Pulmonary artery endothelial cell (primary cell): Measurements from ENCODE around the gene FKBP2. TPM values are rescaled to one million over a fixed set of nuclear protein-coding genes. Genes with fewer than 3 reads are reported as not detected.

Experiments used
- DNase-seq: peaks from one replicate; pipeline ENCODE4 v3.0.0-alpha.2; 2011; ENCODE audit warnings: low read depth, low spot score
- total RNA-seq: library from RNA; depleted of rRNA; stranded (reverse); fragments of >200 nt; gene quantifications from 2 replicates; pipeline ENCODE4 v1.2.3, GENCODE V29; 2014

FKBP2 gene
- total RNA-seq, 1 donor from 2014 or later, result 62.8 TPM

DNA sequence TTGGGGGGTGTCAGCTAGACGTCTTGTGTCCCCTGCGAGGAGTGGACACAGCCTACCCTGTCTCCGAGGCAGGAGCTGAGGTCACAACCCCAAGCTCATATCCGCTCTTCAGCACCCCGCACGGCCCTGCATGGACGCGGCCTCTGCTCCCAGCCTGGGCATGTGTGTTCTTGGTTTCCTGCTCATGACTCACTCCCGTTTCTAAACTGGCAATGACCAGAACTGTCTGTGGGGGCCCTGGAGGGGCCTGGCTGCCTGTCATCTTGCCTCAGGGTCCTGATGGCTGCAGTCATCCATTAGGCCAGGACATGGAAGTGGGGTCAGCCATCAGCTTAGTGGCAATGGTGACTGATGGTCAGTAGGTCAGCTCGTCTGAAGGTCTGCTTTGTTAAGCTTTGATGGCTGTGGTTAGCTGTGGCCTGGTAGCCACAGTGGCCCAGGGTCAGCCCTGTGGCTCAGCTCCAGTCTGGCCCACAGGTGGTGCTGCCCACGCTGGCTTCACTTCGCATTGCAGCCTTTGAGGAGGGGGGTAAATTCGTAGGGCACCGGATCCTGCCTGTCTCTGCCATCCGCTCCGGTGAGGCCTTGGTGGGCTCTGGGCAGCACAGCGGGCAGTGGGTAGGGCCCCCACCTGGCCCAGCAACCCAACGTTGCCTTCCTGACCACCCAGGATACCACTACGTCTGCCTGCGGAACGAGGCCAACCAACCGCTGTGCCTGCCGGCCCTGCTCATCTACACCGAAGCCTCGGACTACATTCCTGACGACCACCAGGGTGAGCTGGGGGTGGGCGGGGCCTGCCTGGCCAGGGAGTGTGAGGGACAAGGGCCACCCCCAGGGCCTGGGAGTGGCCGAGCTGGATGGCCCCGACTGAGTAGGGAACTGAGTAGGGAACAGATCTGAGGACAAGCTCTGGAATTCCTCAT is 22.4 kb downstream of the FKBP2 start:
- DNase-seq, result peak; percentile 58

DNA sequence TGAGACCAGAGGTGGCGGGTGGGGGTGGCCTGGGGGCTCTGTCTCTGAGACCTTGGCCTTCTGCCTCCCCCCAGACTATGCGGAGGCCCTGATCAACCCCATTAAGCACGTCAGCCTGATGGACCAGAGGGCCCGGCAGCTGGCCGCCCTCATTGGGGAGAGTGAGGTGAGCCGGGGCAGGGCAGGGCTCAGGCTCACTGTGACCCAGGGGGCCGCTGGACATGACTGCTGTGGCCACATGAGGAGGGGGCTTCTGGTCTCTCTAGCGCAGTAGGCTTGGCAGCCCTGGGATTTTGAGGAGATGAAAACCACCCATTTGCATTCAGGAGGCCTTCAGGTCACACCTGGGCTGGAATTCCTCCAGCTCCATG is 23.0 kb downstream of the FKBP2 start:
- DNase-seq, result no peak

DNA sequence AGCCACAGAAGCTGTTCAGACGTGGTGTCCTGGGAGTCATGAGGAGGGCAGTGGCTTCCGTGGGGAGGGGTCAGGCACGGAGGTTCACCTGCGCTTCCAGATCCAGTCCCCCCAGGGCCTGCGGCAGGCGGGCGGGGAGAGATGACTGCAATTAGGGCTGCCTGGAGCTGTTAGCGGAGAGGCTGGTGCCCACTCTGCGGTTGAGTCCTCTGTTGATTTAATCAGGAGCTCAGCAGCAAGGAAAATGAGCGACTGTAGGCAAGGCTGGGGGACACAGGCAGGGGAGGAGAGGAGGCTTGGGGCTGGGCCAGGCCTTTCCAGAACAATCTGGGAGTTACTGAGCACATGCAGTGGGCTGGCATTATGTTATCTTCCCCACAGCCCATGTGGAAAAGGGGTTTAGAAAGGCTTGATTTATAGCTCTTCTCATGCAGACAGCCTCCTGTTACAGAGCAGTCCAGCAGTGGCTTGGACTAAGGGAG is 23.5 kb downstream of the FKBP2 start:
- DNase-seq, result no peak

DNA sequence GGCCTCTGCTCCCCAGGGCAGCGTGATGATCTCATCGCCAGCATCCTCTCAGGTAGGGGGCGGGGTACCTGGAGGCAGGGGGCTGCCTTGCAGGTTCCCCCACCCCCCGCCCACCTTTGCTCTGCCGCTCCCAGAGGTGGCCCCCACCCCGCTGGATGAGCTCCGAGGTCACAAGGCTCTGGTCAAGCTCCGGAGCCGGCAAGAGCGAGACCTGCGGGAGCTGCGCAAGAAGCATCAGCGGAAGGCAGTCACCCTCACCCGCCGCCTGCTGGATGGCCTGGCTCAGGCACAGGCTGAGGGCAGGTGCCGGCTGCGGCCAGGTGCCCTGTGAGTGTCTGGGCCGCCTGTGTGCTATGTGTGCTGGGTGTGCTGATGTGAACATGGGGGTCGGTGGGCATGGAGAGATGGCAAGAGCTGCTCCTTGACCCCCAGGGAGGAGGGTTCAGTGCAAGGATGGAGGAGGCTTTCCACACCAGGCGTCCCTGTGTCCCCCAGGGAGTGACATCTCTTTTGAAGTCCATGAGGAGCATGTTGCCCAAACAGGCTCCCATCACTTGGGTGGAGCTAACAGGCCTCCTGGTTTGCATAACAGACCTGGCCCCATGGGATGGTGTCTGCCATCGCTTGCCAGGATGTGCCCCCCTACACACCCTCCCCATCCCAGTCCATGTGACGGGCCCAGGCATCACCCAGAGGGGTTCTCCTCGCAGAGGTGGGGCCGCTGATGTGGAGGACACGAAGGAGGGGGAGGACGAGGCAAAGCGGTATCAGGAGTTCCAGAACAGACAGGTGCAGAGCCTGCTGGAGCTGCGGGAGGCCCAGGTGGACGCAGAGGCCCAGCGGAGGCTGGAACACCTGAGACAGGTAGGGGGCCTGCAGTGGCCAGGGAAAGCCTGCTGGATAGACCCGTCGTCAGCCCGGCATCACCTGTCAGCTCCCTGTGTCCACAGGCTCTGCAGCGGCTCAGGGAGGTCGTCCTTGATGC is 24.6 kb downstream of the FKBP2 start:
- DNase-seq, result no peak

DNA sequence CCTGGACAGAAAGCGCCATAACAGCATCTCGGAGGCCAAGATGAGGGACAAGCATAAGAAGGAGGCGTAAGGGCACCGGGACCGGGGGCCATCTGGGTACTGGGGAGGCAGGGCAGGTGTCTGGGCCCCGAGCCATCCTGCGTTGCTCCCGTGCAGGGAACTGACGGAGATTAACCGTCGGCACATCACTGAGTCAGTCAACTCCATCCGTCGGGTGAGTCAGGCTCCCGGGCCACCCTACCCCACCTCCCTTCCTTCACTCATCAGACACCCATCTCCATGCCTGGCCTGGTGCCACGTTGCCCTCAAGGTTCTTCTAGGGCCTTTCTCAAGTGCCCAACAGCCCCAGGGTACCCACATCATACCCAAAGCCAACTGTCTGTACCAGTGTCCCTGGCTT is 25.4 kb downstream of the FKBP2 start:
- no peak for DNase-seq

DNA sequence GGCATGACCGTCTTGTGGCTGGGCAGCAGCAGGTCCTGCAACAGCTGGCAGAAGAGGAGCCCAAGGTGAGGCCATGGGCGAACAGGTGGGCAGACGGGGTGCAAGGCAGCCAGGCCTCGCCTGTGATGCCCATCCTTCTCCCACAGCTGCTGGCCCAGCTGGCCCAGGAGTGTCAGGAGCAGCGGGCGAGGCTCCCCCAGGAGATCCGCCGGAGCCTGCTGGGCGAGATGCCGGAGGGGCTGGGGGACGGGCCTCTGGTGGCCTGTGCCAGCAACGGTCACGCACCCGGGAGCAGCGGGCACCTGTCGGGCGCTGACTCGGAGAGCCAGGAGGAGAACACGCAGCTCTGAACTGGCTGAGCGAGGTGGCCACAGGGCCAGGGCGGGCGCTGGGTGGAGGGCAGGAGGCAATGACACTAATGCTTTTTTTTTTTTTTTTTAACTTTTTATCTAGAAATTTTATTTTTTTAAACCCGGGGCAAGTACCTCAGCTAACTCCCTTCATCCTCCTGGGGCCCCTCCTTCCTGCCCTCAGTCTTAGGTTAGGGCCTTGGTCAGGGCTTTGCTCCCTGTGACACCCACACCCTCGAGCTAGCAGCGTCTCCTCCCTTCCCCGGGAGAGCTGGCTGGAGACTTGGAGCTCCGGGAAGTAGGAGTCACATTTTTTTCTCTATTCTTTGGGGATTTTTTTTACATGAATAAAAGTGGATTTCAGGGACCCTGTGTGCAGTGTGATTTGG is 26.5 kb downstream of the FKBP2 start:
- DNase-seq, result no peak

DNA sequence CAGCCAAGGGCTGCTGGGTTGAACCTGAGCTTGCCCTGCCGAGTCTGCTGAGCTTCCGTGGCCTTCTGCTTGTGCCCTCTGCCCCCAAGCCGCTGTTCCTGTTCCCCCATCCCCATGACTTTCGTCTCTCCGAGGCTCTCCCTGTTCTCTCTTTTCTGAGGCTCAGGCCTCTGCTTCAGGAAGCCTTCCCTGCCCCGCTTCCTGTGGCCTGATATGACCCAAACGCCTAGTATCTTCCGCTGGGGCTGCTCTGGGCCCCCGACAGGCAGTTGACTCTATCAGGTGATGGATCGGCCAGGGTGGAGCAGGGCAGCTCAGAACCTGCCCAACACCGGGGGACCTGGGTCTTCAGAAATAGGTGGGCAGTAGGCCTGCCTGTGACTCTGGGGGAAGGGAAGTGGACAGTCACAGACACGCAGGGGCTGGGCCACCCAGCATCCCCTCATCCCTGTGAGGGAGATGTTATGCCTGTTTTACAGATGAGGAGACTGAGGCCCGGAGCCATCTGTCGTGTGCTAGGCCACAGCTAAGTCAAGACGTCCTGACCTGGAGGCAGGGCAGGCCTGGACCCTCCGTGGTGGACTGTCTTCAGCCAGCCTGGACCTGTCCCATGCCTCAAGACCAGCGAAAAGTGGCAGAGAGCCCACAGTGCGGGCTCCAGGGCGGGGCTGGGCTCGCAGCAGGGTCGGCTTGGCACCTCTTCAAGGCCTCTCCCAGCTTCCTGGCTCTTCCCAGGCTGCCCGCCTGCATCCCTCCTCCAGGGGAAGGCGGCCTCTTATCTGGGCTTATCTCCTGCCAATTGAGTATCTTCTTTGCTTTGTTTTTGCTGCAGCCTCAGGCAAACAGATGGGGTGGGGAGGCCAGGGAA is 27.4 kb downstream of the FKBP2 start:
- peak; percentile 48 for DNase-seq

DNA sequence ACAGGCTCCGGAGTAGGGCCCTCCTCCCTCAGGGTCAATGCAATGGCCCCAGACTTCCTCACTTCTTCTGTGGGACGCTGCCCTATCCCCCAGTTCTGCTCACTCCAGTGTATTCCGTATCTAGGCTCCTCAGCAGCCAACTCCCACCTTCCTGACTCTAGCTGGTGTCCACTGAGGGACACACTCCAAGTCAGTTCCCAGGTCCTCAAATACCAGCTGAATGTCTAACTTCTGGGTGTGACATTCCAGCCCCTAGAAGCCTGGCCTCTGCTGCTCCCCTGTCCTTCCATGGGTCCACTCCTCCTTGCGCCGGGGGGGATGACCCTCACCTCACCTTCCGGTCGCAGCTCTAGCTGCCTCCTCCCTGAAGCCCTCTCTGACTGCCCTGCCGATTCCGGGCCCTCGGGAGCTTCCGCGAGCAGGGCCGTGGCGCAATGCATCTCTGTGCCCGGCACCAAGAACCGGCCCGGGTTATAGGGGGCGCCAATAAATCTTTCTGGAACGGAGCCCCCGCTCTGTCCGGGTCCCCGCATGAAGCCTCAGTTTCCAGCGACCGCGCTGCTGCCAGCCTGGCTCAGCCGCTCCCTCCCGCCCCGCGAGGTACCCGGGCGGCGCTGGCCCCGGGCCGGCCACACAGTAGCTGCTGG is 28.1 kb downstream of the FKBP2 start:
- DNase-seq, result no peak

DNA sequence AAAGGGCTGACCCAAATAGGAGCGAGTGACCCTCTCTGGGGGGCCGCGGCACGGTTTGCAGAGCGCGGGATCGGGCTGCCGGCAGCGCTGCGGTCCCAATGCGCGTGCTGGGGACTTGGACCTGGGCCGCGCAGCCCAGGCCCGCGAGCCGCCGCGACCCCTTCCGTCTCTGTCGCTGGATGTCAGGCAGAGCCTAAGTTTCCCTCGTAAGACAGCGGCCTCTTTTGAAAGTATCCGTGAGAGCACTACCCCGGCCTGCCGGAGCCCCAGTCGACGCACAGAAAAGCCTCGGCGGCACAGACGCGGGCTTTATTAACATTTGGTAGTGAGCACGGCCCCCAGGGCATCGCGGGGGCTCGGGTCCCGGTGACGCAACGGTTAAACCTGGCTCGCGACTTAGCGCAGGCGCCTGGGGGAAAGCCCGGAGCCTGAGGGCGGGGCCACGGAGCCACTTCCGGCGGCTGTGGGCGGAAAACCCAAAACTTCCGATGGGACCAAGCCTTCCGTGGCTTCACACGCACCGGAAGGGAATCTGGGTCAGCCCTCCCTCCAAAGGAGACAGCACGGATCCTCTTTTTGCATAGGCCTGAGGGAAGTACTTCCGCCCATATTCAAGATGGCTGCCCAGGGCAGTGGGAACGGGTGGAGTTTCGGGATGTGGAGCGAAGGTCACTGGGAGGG is 28.8 kb downstream of the FKBP2 start:
- peak; percentile 99 for DNase-seq

DNA sequence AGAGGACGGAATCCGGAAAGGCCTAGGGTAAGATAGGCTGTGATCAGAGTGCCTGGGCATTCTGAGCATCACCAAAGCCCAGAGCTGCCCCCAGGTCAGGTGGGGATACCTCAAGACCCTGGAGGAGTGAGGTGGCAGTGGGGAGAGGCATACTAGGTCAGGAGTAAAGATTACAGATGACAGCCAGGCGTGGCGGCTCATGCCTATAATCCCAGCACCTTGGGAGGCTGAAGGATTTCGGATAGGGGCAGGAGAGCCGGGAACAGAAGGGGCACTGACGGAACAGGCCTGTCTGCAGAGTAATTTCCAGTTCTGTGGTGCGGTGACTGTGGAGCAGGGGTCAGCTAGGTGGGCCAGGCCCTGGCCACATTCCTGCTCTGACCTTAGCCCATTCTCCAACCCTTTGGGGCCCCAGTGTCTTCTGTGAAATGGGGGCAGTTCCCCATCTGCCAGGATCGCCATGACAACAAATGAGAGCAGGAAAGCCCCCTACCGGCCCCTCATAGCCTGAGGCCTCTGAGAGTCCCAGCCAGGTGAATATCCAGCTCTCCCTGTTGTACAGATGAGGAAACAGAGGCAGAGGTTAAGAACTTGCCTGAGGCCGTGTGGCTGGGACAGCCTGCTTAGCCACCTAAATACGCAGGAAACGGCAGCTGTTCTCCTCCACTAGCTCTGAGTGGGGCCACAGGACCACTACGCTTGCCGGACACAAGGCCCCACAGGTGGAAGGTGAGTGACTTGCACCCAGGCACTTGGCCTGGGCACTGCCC is 34.3 kb downstream of the FKBP2 start:
- DNase-seq, result no peak

DNA sequence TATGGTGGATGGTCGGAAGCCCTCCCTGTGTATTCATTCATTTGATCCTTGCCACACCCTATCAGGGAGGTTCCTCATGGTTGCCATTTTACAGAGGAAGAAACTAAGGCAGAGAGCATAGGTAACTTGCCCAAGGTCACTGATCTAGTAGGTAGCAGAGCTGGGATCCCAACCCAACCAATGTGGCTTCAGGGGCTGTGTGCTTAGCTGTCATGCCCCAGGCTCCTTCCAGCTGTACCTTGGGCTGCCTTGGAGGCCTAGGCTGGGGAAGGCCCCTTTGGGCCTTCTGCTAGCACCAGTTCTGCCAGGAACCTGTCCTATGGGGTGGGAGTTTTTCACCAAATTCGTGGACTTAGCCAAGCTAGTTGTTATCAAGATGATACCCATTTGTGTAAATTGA is 34.9 kb downstream of the FKBP2 start:
- no peak for DNase-seq

DNA sequence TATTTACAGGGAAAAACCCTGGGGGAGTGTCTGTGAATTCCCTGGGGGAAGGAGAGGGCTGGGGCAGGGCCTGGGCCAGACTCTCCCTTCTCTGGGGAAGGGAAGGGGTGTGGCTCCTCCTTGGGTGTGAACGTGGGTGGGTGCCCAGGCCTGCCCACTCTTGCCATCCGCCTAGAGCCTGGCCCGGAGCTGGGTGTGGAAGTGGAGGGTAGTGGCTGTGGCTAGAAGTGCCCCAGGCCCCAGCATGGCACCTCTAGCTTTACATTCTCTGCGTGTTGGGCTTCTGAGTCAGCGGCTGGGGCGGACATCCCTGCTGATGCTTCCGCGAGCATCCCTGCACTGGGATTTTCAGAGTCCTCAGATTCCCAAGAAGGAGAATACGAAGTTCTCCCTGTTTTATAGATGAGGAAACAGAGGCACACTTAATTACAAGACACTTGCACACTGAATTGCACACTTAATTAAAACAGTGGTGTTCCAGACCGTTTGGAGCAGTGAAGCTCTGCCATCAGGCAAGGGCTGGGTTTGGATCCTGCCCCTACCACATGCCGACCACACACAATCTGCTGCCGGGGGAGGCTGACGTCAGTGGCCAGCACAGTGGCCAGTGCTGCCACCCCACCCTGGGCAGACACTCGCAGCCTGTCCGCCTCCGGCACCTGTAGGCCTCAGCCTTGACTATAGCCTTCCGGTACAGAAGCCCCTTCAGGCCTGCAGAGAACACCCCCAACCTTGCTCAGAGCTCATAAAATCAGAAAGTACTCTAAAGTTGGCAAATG is 35.9 kb downstream of the FKBP2 start:
- DNase-seq, result no peak

DNA sequence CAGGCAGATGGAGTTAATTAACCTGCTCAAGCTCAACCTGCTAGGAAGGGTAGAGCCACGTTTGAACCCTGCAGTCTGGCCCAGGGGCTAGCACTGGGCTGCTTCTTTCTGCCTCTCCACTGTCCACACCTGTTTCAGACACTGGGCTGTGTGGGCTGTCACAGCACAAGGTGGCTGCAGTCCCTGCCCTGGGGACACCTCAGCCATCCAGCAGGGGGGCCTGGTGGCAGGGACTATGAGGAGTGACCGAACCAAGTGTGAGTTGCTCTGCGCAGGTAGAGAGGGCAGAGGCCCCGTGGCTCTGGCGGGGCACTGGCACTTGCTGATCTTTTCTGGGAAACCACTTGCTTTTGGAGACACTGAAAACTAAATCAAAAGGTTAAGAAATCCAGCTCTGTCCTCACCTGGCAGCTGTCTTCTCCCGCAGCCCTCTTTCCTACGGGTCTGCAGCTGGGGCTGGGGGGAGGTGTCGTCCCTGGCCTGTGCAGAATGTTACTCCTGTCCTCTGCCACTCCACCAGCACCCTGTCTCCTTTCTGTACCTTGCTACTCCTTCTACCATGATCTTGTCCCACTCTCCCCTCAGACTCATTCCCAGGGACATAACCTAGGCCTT is 37.8 kb downstream of the FKBP2 start:
- DNase-seq, result no peak

DNA sequence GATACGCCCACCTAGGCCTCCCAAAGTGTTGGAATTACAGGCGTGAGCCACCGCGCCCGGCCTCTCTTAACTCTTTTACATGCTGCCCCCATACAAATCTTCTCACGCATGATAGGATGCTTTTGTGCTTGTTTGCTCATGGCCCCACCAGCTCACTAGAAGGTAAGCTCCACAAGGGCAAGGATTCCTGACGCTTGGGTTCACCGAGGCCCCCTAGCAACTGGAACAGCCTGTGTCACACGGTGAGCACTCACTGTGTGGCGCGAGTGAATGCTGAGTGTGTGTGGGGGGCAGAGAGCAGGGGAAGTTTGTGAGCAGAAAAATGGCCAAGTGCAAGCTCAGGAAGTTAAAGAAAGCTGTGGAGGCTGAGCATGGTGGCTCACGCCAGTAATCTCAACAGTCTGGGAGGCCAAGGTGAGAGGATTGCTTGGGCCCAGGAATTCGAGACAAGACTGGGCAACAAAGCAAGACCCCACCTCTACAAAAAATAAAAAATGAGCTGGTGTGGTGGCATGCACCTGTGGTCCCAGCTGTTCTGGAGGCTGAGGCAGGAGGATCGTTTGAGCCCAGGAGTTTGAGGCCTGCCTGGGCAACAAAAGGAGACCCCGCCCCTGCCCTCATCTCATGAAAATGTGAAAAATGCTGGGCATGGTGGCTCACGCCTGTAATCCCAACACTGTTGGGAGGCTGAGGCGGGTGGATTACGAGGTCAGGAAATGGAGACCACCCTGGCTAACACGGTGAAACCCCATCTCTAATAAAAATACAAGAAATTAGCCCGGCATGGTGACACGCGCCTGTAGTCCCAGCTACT is 41.3 kb downstream of the FKBP2 start:
- no peak for DNase-seq

DNA sequence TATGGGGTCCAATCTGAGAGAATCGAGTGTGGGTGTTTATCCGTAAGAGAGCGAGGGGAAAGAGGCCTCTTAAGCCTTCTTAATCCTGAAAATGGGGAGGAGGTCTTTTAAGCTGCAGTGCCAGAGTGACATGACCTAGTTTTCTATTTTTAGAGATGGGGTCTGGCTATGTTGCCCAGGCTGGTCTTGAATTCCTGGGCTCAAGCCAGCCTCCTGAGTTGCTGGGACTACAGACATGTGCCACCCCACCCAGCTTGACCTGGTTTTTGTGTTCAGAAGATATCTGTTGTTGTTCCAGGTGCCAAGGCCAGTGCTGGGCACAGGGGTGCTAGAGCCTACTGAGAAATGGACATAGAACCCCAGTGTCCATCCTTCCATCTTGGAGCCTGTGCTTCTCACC is 42.2 kb downstream of the FKBP2 start:
- DNase-seq, result no peak
